Glomerular endothelial cell (primary cell): ENCODE measurements around the gene SETD1A. TPM values are rescaled to one million over a fixed set of nuclear protein-coding genes. Genes with fewer than 3 reads are reported as not detected.
"Not testable (repeated sequence)": the region's sequence is repeated elsewhere in the genome, so short reads cannot be mapped to it uniquely, and the experiment has no call there.

ENCODE experiments used
- DNase-seq: peaks from one replicate; pipeline ENCODE4 v3.0.0-alpha.2; 2011; ENCODE audit warnings: low read depth, low spot score; ENCODE audit errors: extremely low read depth
- total RNA-seq: library from RNA; depleted of rRNA; stranded (reverse); fragments of >200 nt; gene quantifications from 2 replicates; pipeline ENCODE4 v1.2.3, GENCODE V29; 2015

The SETD1A gene
- total RNA-seq, 1 donor from 2014 or later = 12.5 TPM

DNA sequence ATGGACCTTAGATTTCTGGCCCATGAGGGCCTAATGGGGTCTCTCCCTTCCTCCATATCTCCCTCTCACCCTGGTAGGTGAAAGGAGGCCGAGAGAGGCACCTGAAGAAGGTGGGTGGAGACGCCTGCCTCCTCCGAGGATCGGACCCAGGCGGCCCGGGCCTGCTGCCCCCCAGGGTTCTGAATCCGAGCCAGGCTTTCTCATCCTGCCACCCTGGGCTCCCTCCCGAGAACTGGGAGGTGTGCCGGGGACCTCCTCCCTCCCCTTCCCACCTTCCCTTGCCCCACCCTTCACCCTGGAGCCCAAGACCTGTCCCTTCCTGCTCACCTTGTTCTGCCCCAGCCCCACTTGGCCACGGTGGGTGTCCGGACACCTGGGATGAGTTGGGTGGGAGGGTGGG lies 29.2 kb upstream of the SETD1A start:
- DNase-seq = no peak

DNA sequence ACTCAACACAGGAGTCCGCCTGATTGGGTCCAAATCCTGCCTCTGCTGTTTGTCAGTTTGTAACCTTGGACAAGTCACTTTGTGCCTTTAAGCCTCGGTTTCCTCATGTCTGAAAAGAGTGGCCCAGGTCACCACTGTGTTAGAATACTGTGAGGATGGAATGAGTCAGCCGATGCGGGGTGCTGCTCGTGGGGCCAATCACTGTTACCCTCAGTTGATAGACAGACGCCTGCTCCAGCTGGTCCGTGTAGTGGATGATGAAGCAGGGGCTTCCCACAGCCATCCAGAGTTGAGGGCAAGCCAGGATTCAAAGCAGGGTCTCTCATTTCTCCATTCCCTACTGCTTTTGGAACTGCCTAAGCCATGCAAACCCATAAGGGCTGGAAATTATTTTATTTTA lies 28.4 kb upstream of the SETD1A start:
- DNase-seq = no peak

DNA sequence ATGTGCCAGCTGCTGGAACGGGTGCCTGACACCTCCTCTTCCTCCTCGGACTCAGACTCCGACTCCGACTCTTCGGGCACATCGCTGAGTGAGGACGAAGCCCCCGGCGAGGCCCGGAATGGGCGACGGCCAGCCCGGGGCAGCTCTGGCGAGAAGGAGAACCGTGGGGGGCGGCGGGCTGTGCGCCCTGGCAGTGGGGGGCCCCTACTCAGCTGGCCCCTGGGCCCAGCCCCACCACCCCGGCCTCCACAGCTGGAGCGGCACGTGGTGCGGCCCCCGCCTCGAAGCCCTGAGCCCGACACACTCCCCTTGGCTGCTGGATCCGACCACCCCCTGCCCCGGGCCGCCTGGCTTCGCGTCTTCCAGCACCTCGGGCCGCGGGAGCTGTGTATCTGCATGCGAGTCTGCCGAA lies 27.4 kb upstream of the SETD1A start:
- DNase-seq = no peak

DNA sequence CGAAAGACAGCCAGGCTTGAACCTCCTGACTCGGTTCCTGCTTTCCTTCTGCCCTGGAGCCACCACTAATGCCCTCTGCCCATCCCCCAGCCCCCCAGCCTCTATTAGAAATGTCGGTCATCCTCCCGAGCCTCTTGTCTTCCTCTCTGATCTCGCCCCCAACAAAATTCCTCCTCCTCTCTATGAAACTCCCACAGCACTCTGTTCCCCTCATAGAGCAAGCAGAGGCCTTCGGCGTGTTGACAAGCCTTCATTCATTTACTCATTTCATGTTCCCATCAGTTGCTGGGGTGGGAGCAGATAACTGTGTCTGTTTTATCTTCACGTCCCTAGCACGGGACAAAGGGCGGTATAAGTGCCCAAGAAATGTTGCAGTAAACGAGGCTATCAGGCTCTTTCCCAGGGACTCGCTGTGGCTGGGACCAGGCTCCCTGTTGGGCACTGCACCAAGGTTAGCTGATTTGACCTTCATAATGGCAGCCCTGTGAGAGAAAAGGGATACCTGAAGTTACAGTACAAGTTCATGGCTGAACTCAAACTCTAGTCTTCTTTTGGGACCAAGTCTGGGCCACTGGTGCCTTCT lies 26.4 kb upstream of the SETD1A start:
- DNase-seq = no peak

DNA sequence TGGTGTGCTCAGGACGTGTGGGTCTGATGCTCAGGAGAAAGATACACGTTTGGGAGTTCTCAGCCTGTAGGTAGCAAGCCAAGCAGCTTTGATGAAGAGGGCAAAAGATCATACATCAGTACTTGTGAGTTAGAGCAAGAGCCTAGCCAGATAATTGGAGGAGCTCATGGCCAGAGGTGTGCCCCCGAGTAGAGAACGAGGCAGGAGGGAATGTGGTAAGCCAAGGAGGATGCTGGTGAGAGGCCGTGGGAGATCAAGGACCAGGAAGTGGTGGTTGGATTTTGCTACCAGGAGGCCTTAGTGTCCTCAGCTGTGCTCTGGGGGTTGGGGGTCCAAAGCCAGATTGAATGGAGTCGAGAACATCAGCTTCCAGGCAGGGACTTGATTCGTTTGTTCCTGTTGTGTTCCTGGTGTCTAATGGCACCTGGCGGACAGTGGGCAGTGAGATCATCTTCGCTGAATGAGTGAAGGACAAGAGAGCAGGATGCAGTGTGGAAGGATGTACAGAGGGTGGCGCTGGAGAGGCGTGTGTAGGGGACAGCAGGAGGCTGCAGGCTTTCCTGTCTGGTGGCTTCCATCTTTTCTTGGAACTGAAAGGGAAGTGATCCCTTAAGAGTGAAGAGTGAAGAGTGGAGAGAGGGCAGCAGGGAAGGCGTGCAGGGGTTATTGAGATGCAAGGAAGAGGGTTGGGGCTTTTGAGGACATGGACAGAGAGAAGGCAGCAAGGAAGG lies 22.6 kb upstream of the SETD1A start:
- no peak for DNase-seq

DNA sequence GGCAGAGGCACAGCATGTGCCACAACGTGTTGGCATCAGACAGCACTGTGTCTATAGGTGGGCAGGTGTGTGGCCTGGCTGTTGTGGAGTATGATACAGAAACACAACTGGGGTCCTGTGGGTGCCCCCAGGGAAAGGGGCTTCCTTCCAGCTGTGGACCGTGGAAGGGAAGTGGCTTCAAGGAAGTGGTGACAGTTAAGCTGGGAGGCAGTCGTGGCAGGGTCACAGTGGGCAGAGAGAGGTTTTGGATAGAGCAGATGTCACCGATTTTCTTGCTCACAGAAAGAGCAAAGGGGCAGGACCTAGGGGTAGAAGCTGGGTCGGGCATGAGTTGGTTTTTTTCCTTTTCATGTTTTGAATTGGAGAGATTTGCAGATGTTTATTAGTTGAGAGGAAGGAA lies 19.9 kb upstream of the SETD1A start:
- DNase-seq = no peak

DNA sequence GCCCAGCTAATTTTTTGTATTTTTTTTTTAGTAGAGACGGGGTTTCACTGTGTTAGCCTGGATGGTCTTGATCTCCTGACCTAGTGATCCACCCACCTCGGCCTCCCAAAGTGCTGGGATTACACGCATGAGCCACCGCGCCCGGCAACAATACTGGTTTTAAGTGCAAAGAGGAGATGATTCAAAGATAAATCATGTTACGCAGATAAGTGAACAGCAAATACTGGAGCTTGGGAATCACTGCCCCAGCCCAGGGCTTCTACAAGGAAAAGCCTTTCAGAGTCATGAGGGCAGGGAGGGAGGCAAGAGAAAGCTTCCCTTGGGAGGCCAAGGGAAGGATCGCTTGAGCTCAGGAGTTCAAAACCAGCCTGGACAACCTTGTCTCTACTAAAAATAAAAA lies 18.0 kb upstream of the SETD1A start:
- DNase-seq = not testable (repeated sequence)

DNA sequence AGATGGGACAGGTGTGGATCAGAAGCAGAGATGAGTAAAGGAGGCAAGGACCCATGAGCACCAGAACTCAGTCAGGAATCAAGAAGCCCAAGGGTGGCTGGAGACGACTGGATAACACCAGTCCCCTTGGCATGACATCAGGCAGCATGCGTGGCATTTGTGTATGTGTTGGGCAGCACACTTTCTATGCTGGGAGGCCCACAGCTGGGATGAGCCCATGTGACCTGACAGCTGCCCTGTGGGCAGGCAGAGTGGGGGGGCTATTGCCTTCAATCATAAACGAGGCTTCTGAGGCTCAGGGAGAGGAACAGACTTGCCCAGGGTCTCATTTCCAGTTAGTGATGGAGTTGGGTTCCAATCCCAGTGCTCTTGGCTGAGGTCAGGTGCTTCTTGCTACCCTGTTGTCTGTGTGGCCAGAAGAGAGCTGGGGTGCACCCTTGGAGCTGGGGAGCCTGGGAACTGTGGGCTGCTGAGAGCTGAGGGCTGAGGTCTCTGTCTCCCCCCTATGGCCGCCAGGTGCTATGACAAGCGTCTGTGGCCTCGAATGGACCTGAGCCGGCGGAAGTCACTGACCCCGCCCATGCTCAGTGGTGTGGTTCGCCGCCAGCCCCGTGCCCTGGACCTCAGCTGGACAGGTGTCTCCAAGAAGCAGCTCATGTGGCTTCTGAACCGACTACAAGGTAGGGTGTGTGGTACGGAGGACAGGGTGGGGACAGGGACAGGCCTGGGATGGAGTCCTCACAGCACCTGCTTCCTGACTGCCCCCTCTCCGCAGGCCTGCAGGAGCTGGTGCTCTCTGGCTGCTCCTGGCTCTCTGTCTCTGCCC lies 15.7 kb upstream of the SETD1A start:
- no peak for DNase-seq

DNA sequence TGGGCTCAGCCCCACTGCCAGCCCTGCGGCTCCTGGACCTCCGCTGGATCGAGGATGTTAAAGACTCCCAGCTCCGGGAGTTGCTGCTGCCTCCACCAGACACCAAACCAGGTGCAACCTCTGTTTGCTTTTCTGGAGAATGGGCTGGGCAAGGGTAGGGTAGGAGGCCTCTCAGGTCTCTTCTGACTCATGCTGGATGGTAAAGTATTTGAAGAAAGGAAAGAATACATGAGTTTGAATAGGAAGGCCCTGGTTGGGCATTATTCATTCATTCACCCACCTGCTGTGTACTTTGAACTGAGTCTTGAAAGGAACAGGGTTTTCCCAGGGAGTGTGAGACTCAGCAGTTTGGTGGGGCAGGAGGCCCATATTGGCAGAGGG lies 15.1 kb upstream of the SETD1A start:
- DNase-seq = no peak

DNA sequence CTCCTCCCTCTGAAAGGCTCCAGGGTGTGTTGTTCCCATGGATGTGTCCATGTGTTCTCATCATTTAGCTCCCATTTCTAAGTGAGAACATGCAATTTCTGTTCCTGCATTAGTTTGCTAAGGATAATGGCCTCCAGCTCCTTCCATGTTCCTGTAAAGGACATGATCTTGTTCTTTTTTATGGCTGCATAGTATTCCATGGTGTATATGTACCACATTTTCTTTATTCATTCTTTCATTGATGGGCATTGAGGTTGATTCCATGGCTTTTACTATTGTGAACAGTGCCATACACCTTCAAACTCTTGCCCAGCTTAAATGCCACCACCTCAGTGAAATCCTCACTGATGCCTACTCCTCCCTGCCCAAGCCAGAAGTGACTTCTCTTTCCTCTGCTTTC lies 13.2 kb upstream of the SETD1A start:
- no peak for DNase-seq

DNA sequence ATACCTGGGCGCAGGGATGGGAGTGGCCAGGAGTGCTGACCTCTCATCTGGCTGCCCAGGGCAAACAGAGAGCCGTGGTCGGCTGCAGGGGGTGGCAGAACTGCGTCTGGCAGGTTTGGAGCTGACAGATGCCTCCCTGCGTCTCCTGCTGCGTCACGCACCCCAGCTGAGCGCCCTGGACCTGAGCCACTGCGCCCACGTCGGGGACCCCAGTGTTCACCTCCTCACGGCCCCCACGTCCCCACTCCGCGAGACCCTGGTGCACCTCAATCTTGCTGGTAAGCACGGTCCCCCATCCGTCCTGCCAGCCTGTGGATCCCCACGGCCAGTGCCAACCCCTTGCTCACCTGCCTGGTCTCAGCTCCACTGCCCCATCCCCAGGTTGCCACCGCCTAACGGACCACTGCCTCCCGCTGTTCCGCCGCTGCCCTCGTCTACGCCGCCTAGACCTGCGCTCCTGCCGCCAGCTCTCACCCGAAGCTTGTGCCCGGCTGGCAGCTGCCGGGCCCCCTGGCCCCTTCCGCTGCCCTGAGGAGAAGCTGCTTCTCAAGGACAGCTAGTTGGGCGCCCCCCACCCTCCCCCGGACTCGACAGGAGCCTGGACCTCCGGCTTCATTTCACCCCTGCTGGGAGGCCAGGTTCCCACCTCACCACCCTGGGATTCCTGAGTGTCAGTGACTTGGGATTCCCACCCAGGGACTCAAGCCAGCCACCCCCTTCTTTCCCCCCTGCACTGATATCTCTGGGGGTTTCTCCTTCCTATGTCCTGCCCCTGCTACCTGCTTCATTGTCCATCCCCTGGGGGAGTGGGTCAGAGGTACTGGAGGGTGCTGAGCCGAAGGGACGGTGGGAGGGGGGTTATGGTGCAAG lies 10.6 kb upstream of the SETD1A start:
- DNase-seq = no peak

DNA sequence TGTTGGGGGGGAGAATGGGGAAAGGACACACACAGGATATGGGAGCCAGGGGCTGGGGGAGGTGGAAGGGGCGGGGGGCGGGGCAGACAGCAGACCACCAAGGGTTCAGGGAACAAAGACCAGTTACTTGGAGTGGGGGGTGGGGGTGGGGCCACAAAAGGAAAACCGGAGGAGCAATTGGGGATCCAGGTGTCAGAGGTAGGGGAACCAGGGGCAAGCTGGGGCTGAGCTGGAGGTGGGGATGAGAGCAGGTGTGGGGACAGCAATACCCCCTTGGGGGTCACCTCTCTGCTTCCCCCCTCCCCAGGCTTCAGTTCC lies 10.1 kb upstream of the SETD1A start:
- DNase-seq = no peak

DNA sequence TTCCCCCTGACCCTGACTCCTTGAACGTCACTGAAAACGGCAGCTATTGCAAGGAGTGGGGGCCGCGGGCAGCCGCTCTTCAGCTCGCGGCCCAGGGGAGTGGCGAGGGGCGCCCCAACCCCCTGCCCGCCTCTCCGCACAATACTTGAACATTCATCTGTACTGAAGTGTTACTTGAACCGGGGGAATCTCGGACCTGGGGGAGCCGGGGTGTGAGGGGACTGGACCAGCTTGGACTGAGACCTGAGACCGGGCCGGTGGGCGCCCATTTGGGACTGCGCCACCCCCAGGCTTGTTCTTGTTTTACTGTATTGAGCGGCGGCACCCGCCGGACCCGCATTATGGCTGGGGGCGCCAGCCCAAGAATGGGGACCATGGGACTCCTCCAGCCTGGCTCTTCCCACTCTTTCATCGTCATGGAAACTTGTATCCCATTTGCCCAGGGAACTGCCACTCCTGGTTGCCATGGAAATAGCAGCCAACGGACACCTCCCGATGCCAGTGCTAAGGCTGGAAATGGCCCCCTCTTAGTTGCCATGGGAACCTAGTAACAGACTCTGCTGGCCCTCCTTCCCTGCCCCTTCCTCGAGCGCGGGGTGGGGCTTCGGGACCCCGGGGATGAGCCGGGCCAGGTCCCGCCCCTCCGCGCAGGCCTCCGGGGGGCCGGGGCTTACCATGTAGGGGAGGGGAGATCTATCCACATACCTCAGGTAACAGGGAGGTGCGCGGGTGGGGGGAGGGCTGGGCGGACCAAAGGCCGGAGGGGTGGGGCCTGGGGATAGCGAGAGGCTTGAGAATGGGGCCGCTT lies 9.5 kb upstream of the SETD1A start:
- DNase-seq = peak; percentile 94

DNA sequence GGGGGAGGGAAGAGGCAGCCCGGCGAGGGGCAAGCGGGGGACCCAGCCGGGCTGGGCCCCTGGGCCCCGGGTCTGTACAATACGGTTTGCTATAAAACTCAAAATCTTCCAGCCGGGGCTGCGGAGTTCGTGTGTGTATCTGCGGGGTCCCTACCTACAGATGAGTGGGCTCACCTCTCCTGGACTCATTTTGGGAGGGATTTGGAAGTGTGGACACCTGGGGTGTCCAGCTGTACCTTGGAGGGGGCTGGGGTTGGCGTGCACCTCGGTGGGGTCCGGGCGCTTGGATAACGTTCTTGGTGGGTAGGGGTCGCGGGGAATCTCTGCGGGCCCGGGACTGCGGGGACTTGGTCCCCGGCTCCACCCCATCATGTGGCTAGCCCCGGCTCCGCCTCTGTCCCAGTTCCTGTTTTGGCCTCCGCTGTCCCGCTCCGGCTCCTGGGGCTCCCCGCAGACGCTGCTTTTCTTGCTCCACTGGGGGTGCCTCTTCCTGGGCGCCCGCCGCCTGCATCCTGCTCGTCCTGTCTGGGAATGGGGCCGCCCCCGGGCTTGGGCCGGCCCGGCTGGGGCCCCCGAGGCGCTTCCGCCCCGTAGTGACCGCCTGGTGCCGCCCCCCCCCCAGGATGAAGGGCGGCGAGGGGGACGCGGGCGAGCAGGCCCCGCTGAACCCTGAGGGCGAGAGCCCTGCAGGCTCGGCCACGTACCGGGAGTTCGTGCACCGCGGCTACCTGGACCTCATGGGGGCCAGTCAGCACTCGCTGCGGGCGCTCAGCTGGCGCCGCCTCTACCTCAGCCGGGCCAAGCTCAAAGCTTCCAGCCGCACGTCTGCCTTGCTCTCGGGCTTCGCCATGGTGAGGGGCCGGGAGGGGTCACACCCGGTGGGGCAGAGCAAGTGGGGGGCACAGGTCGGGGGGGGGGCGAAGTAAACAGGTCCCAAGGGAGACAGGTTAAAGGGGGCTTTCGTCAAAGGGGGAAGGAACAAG lies 8.6 kb upstream of the SETD1A start, which contains the start of gene ORAI3:
TSS of gene ORAI3 (plus strand) at position 402 of the 983 bp plus-strand sequence. CDS start at position 624, 222 bp downstream.
- DNase-seq = no peak

DNA sequence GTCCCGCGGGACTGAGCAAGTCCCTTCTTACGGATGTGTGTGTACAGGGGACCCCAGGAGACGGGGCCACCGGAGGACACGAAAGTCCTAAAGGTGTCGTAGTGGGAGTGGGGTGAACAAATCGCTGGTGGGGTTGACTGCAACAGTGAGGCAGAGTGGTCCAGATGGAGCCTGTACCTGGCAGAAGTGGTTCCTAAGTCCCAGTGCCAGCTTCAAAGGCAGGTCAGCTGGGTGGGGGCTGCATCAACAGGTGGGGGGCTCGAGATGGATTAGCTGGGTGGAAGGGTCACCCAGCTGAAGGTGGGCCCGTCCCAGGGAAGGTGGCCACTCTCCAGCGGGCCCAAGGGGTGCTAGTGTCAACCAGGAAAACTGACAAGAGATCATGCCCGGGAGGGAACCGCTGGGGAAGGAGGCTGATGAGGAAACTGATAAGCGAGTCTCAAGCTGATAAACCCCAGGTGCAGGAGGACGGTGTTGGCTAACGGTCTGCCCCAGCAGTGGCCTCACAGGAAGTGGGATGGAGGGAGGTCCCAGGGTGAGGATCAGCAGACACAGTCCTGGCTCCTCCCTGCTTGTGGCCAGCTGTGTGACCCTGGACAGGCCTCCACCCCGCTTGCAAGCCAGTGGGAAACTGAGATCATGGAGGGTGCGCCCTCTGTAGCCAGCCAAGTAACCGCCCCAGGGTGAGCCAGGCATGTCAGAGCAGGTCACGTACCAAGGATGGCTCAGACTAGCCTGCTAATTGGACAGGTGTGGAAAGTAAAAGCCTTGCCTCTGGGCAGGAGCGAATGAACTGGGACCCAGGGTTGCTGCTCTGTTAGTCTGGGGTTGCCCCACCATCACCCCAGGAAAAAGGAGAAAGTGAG lies 7.7 kb upstream of the SETD1A start:
- no peak for DNase-seq

DNA sequence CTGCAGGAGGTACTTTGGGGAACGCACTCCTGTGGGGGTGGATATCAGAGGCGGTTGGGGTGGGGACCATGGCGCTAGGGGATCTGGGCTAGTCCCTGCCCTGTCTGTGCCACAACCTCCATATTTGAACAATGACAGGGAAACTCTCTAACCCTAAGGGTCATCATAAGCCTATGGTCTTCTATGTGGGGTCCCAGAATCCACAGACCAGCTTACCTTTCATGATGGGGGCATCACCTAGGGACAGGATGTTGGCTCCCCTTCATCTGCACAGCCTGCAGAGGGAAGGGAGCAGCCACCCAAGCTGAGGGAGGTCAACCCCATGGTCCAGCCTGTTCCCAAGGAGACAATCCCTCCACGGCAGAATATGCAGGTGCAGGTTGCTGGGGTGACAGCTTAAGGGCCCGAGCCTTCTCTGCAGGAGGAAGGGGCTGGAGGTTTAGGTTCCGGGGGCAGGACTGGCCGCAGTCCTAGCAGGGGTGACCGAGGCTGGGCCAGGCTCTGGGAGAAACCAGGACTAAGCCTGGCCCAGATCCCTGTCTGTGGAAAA lies 7.0 kb upstream of the SETD1A start:
- no peak for DNase-seq

DNA sequence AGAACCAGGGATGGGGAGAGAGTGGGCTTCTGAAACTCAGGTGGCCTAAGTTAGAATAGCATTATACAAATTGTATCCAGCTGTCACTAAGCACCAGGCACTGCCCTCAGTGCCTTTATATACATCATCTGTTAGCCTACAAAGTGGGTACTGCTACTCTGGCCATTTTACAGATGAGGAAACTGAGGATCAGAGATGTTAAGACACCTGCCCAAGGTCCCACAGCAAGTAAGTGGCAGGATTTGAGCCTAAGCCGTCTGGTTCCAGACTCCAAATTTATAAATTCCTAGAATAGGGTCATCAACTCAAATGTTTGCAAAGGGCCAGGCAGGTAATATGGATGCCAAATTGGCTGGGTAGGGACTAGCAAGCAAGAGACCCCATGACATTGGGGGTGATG lies 6.4 kb upstream of the SETD1A start:
- DNase-seq = no peak

DNA sequence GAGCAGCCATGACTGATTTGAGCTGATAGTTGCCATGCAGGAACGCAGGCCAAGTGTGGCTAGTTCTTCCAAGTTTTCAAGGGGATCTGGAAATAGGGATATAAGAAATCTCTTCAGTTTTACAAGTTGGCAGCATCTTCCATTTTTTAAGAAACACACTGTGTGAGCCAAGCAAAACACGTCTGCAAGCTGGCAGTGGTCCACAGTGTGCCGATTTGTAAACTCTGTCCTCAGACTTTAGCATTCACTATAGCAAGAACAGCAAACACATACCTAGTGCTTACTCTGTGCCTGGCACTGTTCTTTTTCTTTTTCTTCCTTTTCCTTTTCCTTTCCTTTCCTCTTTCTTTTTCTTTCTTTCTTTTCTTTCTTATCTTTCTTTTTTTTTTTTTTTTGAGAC lies 5.8 kb upstream of the SETD1A start:
- DNase-seq = no peak
